Measurements from ENCODE around the gene SPOUT1.

SPOUT1 gene

GRCh38 chr9:128773049-128773448 is 56.5 kb downstream of the SPOUT1 start:
- H3F3A ChIP-seq (ENCODE audit: low read depth), result no peaks in the 10 kb centered on the region
- H3K4me2 ChIP-seq (ENCODE audit: low read depth, low read length, poor library complexity, severe bottlenecking), result no peak overlapping the region
- H4K20me1 ChIP-seq (ENCODE audit: insufficient read depth, low read length, poor library complexity, severe bottlenecking), result no peaks in the 10 kb centered on the region
- H3K9ac ChIP-seq (ENCODE audit: low read depth, low read length, poor library complexity, severe bottlenecking), result no peak overlapping the region
- H3K9me2 ChIP-seq (replicated peaks; ENCODE audit: low read depth, low read length), result no peaks in the 10 kb centered on the region
- peaks cover 4% of the 10 kb centered on the region for H3K4me1 ChIP-seq (ENCODE audit: insufficient read depth, low read length, poor library complexity, severe bottlenecking)
- no peaks in the 10 kb centered on the region for H3K36me3 ChIP-seq (ENCODE audit: insufficient read depth, low read length)
- TF ChIP-seq CTCF (conservative IDR thresholded peaks at IDR 0.05; ENCODE audit: low read length) (no peak), EZH2phosphoT487 (IDR thresholded peaks at IDR 0.05; ENCODE audit: borderline replicate concordance) (no peak)
- H2AFZ ChIP-seq (ENCODE audit: low read length), result no peak overlapping the region
- peaks cover 16% of the 10 kb centered on the region; the same call in 1 of the 2 replicates for H3K79me2 ChIP-seq (ENCODE audit: insufficient read depth, low read length)
- H3K9me3 ChIP-seq (ENCODE audit: insufficient read depth, low read depth, low read length), result no peaks in the 10 kb centered on the region
- no peaks in the 10 kb centered on the region for H3K27me3 ChIP-seq (ENCODE audit: insufficient read depth, low read length, poor library complexity, severe bottlenecking)
- H3K4me3 ChIP-seq (ENCODE audit: low read length, poor library complexity, severe bottlenecking), result no peak overlapping the region

GRCh38 chr9:128771745-128772519 is 57.7 kb downstream of the SPOUT1 start, which contains the start of gene ZER1:
TSS of gene ZER1 (minus strand) at chr9:128771927. CDS start at chr9:128755565, 16,362 bp downstream.
- H3K4me1 ChIP-seq (ENCODE audit: insufficient read depth, low read length, poor library complexity, severe bottlenecking), result peaks cover 4% of the 10 kb centered on the region
- peak within 1 kb of the TSS; percentile 80 for H3K4me2 ChIP-seq (ENCODE audit: low read depth, low read length, poor library complexity, severe bottlenecking)
- H2AFZ ChIP-seq (ENCODE audit: low read length), result peak within 1 kb of the TSS; percentile 77
- no peaks in the 10 kb centered on the region for H3F3A ChIP-seq (ENCODE audit: low read depth)
- no peaks in the 10 kb centered on the region for H3K9me3 ChIP-seq (ENCODE audit: insufficient read depth, low read depth, low read length)
- TF ChIP-seq CTCF (conservative IDR thresholded peaks at IDR 0.05; ENCODE audit: low read length), result no peak
- TF ChIP-seq EZH2phosphoT487 (IDR thresholded peaks at IDR 0.05; ENCODE audit: borderline replicate concordance), result no peak
- H3K4me3 ChIP-seq (ENCODE audit: low read length, poor library complexity, severe bottlenecking), result peak within 1 kb of the TSS; percentile 92
- H4K20me1 ChIP-seq (ENCODE audit: insufficient read depth, low read length, poor library complexity, severe bottlenecking), result no peaks in the 10 kb centered on the region
- H3K9me2 ChIP-seq (replicated peaks; ENCODE audit: low read depth, low read length), result no peaks in the 10 kb centered on the region
- H3K9ac ChIP-seq (ENCODE audit: low read depth, low read length, poor library complexity, severe bottlenecking), result peak within 1 kb of the TSS; percentile 82
- peaks cover 16% of the 10 kb centered on the region; the same call in 1 of the 2 replicates for H3K79me2 ChIP-seq (ENCODE audit: insufficient read depth, low read length)
- no peaks in the 10 kb centered on the region for H3K27me3 ChIP-seq (ENCODE audit: insufficient read depth, low read length, poor library complexity, severe bottlenecking)
- no peaks in the 10 kb centered on the region for H3K36me3 ChIP-seq (ENCODE audit: insufficient read depth, low read length)

GRCh38 chr9:128771094-128771721 is 58.4 kb downstream of the SPOUT1 start:
- Histone ChIP-seq H3K27me3 (ENCODE audit: insufficient read depth, low read length, poor library complexity, severe bottlenecking) (no peaks in the 10 kb centered on the region), H3K4me1 (ENCODE audit: insufficient read depth, low read length, poor library complexity, severe bottlenecking) (peaks cover 4% of the 10 kb centered on the region), H3K9me2 (replicated peaks; ENCODE audit: low read depth, low read length) (no peaks in the 10 kb centered on the region), H3K4me2 (ENCODE audit: low read depth, low read length, poor library complexity, severe bottlenecking) (peak overlapping the region; percentile 80), H3F3A (ENCODE audit: low read depth) (no peaks in the 10 kb centered on the region), H3K9me3 (ENCODE audit: insufficient read depth, low read depth, low read length) (no peaks in the 10 kb centered on the region), H4K20me1 (ENCODE audit: insufficient read depth, low read length, poor library complexity, severe bottlenecking) (no peaks in the 10 kb centered on the region), H3K79me2 (ENCODE audit: insufficient read depth, low read length) (peaks cover 16% of the 10 kb centered on the region; the same call in 1 of the 2 replicates), H2AFZ (ENCODE audit: low read length) (peak overlapping the region; percentile 77; the same call in 1 of the 2 replicates), H3K4me3 (ENCODE audit: low read length, poor library complexity, severe bottlenecking) (peak overlapping the region; percentile 92), H3K9ac (ENCODE audit: low read depth, low read length, poor library complexity, severe bottlenecking) (peak overlapping the region; percentile 82), H3K36me3 (ENCODE audit: insufficient read depth, low read length) (no peaks in the 10 kb centered on the region)
- no peak for TF ChIP-seq CTCF (conservative IDR thresholded peaks at IDR 0.05; ENCODE audit: low read length)
